NB4 (cell line): Measurements from ENCODE around the gene LGALS3BP.

Source experiments
- POLR2A ChIP-seq: IDR thresholded peaks from 2 replicates; pipeline ENCODE4 v1.6.1; 2011; ENCODE audit warnings: mild to moderate bottlenecking; ENCODE audit not compliant: insufficient read length; ENCODE audit errors: extremely low read depth
- TF ChIP-seq, protein P1 (sequence below): IDR thresholded peaks from one replicate; pipeline ENCODE4 v1.5.1; 2012; ENCODE audit warnings: low read depth, low read length
- TF ChIP-seq, protein P2 (sequence below): IDR thresholded peaks from 2 replicates; pipeline ENCODE4 v1.6.1; 2011; ENCODE audit warnings: low read depth, low read length

DNA sequence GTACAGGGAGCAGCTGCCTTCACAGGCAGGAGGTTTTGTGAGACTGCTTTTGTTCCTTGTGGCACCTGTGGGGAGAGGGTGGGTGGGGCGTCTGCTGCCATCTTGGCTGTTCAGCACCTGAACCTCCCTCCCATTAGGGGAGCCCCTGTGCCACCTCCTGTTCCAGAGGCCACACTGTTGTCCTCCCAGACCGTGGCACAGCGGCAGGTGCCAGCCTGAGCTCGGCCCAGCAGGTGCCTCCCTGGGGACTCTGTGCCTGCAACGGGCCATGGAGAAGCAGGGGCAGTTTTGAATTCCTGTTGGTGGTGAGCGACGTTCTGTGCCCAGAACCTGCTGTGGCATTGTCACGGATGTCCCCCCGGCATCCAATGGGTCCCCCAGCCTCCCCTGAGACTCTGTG, 9.9 kb downstream of the LGALS3BP start:
- TF ChIP-seq, protein P1, sequence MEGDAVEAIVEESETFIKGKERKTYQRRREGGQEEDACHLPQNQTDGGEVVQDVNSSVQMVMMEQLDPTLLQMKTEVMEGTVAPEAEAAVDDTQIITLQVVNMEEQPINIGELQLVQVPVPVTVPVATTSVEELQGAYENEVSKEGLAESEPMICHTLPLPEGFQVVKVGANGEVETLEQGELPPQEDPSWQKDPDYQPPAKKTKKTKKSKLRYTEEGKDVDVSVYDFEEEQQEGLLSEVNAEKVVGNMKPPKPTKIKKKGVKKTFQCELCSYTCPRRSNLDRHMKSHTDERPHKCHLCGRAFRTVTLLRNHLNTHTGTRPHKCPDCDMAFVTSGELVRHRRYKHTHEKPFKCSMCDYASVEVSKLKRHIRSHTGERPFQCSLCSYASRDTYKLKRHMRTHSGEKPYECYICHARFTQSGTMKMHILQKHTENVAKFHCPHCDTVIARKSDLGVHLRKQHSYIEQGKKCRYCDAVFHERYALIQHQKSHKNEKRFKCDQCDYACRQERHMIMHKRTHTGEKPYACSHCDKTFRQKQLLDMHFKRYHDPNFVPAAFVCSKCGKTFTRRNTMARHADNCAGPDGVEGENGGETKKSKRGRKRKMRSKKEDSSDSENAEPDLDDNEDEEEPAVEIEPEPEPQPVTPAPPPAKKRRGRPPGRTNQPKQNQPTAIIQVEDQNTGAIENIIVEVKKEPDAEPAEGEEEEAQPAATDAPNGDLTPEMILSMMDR = no peak
- no peak for TF ChIP-seq POLR2A
- TF ChIP-seq, protein P2, sequence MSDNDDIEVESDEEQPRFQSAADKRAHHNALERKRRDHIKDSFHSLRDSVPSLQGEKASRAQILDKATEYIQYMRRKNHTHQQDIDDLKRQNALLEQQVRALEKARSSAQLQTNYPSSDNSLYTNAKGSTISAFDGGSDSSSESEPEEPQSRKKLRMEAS = no peak
